Measurements from ENCODE around the gene WRAP53.

The WRAP53 gene

GRCh38 chr17:7745748-7746470, 57.6 kb downstream of the WRAP53 start:
- no peak for DNase-seq (ENCODE audit: low read depth)

- no peak for DNase-seq (ENCODE audit: low read depth)
Measured at GRCh38 chr17:7747635-7748071, 59.4 kb downstream of the WRAP53 start.

- DNase-seq (ENCODE audit: low read depth) = no peak
Measured at GRCh38 chr17:7748076-7748775, 59.9 kb downstream of the WRAP53 start.

GRCh38 chr17:7750321-7750821, 62.1 kb downstream of the WRAP53 start:
- no peak for DNase-seq (ENCODE audit: low read depth)

Measured in T-helper 22 cell (primary cell).